NCI-H1417 treated with DMSO at 0.1 percent for 48 hours (cell line): ENCODE measurements around the gene ASAP2.

Experiments
- DNase-seq: peaks from one replicate; lab custom pipeline; 2025; lab: John Stamatoyannopoulos, UW

ASAP2 gene

DNA sequence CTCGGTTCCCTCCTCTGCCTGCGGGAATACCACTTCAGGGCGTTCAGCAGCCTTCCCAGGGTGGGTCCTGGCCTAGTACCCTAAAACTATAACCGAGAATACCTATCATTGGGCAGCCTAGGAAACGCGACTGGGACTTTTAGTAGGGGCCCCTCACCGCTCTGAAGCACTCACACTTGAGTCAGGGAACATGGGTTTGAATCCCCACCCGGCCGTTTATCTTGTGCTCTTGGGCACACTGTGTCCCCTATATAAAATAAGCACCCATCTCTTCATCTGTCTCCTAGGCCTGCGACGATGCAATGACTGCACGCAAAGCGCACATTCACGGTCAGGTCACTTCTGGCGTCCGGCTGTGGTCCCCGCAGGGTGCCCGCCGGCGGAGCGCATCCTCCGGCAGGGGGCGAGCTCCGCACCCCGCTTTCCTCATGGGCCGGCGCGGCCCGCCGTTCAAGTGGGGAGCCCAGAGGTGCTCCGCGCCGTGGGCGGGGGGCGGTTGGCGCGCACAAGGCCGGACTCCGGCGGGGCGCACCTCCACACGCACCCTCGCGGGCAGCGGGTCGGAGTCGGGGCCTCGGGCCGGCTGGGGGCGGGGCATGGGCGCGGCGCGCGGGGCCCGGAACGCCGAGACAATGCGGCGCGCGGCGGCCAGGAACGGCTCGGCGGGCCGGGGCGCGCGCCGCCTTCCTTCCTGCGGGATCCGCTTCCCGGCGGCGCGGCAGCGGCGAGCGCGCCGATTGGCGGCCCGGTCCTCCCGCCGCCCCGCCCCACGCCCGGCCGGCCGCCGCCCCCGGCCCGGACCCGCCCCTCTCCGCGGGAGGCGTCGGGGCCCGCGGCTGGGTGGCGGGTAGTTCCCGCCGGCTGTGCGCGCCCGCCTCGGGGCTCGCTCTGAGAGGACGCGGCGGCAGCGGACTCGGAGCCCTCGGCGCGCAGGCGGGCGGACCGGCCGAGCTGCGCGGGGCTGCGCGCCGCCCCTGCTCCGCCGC lies at the start of gene ASAP2:
ASAP2 (plus strand) TSS at position 850 of the 986 bp plus-strand sequence. CDS start 293 bp downstream, outside the sequence.
- DNase-seq: peak; percentile 24

DNA sequence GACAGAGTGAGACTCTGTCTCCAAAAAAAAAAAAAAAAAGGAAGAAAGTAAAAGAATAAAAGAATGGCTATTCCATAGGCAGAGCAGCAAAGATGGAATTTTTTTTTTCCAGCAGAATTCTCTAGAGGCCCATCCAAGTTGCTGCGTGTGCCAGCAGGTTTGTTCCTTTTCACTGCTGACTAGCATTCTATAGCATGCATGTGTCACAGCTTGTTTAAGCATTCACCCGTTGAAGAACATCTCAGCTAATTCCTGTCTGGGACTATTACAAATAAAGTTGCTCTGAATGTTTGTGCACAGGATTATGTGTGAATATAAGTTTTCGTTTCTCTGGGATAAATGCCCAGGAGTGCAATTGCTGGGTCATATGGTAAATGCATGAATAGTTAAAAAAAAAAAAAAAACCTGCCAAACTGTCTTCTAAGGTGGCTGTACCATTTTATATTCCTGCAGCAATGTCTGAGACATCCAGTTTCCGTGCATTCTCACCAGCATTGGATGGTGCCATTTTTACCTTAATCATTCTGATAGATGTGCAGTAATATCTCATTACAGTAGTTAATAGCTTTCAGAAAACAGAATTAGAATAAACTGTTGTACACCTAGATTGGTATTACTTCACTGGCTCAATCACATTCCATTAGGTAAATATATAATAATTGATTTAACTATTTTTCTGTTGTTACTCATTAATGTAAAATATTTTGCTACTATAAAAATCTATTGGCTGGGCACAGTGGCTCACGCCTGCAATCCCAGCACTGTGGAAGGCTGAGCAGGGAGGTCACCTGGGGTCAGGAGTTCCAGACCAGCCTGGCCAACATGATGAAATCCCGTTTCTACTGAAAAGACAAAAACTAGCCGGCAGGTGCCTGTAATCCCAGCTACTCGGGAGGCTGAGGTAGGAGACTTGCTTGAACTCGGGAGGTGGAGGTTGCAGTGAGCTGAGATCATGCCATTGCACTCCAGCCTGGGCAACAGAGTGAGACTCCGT lies 47.5 kb upstream of the ASAP2 start:
- no peak for DNase-seq

- DNase-seq: no peak
Observed at GRCh38 chr2:9160732-9161131, 45.9 kb upstream of the ASAP2 start.

- DNase-seq: no peak
Observed at GRCh38 chr2:9162841-9163240, 43.8 kb upstream of the ASAP2 start.

DNA sequence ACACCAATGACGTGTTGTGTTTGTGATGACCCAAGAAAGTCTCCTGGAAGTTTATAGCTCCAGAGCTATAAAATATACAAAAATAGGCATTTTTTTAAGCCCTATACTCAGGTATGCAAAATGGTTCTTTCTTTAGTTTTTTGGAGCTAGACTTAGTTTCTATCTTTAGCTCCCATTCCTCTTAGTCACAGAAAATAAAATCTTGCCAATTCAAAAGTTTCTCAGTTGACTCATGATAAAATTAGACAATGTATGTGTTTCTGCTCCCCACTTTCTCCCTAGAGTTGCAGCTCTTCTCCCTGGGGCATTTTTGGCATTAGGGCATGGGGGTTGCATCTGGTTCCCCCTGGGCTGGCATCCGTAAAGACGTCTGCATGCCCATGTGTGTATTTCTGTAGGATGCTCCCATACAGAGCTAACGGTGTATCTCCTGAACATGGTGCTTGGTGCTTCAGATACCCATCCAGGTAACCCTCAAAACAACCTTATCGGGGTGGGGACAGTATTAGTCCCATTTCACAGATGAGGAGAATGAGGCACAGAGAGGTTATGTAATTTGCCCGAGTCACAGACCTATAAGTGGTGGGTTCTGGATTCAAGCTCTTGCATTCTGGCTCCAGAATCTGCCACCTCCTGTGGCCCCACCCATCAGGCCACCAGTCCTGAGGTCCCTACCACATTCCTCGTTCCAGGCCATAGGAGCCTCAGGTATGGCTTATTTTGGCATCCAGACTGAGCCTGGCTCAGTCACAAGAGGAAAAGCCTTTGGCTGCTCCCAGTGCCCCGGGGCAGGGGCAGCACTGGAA lies 43.1 kb upstream of the ASAP2 start:
- DNase-seq: no peak

- no peak for DNase-seq
Observed at GRCh38 chr2:9164112-9164608, 42.5 kb upstream of the ASAP2 start.

- DNase-seq: no peak
Observed at GRCh38 chr2:9165625-9166024, 41.0 kb upstream of the ASAP2 start.

- DNase-seq: no peak
Observed at GRCh38 chr2:9166579-9167377, 39.8 kb upstream of the ASAP2 start.

GRCh38 chr2:9167718-9168657 lies 38.6 kb upstream of the ASAP2 start:
- no peak for DNase-seq

GRCh38 chr2:9168821-9169221 lies 37.8 kb upstream of the ASAP2 start:
- DNase-seq: no peak

DNA sequence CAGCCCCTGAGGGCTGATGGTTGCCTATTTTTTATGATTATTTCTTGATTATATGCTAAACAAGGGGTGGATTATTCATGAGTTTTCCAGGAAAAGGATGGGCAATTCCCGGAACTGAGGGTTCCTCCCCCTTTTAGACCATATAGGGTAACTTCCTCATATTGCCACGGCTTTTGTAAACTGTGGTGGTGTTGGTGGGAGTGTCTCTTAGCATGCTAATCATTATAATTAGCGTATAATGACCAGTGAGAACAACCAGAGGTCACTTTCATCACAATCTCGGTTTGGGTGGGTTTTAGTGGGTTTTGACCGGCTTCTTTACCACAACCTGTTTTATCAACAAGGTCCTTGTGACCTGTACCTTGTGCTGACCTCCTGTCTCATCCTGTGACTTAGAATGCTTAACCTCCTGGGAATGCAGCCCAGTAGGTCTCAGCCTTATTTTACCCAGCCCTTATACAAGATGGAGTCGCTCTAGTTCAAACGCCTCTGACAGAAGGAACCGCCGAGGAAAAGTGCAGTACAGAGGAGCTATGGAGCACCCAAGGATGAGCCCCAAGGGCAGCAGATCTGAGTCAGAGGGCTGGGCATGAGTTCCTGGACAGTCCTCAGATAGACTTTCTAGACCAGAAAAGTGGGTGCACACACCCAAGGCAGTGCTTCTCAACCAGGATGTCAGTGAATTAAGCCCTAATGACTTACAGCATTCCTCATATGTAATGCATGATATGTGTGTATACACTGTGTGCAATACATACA lies 37.1 kb upstream of the ASAP2 start:
- no peak for DNase-seq

DNA sequence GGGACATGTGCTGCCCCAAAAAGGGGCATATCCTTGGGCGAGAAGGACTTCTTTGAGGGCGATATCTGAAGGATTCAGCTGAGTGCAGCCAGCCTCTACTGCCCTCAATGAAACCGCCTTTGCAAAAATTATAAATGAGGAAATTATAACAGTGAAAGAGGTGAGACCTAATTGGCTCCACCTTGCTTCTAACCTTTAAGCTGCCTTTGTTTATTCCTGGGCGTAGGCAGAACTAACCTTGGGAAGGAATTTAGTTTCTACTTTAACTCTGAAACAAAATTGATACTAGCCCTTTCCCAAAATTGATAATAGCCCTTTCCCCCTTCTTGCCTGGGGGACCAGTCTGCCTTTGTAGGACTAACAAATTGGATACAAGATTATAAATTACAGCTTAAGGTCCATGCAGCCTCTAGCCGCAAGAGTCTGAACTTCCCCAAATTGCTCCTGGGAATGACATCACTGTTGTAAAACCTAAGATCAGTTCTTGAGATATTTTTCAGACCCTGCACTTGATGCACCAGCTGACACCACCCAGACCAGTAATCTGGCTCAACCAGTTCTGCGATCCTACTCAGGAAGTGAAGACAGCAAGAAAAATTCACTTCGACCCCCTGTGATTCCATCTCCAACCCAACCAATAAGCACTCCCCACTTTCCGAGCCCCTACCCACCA lies 36.0 kb upstream of the ASAP2 start:
- no peak for DNase-seq

DNA sequence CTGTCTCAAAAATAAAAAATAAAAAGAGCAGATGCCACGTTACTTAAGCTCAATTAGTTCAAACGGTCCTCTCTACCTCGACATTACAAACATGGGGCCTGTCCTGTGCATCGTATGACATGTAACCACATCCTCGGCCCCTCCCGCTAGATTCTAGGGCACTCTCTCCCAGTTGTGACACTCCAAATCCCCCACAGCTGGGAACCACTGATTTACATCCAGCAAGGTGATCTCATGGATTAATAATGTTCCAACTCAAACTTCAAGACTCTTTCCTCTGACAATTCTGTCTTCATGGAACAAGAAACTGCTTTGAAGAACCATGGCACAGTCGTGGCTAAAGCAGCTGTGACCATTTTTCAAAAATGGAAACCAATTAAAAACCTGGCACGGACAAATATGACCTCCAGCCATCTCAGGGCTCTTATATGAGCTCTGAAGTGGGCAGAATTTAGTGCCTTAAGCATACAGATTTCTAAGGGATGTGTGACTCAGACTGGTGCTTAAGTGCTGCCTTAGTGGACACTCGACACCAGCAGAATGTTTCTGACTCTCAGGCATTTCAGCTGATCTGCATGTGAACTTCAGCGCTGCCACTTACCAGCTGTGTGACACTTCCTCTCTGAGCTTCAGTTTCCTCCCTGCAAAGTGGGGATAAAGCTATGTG lies 31.7 kb upstream of the ASAP2 start:
- DNase-seq: no peak

DNA sequence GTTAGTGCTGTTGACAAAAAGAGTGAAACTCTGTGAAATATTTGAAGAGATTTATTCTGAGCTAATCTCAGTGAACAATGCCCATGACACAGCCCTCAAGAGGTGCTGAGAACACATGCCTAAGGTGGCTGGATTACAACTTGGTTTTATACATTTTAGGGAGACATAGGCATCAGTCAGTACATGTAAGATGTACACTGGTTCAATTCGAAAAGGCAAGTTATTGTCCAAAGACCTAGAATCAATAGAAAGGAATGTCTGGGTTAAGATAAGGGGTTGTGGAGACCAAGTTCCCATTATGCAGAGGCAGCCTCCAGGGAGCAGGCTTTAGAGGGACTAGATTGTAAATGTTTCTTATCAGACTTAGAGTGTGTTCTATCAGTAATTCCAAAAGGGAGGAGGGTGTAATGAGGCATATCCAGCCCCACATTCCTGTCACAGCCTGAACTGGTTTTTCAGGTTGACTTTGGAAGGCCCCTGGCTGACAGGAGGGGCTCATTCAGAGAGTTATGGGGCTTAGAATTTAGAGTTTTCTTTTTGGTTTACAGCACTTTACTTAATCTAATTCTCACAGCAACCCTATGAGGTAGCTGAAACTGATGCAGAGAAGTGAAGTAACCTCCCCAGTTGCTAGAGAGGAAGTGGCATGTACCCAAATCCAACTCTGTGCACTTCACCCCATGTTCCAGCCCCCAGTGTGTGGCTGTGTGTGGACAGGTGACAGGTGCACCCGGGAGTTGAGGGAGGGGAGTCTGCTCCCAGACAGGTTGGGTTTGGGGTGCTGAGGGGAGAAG lies 28.3 kb upstream of the ASAP2 start:
- DNase-seq: no peak

GRCh38 chr2:9178904-9179571 lies 27.6 kb upstream of the ASAP2 start:
- peak; percentile 21 for DNase-seq

DNA sequence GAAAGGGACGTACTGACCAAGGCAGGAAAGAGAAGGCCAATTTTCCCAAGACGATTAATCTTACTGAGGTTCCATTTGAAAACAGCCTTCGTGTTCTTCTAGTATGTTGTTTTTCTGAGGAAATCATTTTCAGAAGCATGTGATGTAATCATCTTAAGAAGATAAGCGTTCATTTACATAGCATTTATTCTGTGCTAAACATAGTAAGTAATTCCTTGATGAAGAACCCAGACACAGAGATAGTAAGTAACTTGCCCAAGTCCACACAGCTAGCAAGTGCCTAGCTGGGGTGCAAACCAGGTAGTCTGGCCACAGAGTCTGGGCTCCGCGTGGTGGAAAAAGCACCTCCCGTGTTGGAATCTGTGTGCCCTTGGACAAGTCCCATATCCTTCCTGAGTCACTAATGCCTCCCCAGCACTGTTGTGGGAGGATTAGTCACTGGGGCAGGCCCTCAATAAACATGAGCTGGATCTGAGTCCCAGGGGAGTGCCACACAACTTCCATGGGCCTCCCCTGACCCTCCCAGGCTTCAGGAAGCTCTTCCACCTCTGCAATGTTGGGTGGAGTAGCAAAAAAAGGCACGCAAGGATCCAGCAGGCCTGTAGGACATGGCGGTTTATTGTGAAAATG lies 26.9 kb upstream of the ASAP2 start:
- no peak for DNase-seq
